K562 (cell line): ENCODE measurements around the gene PCYT1A. TPM values are rescaled to one million over a fixed set of nuclear protein-coding genes. Genes with fewer than 3 reads are reported as not detected.
A peak's percentile ranks its signal among the peaks of the same experiment; 100 is the strongest.

Experiments used
- ATAC-seq: fragments of 200-7000 bp; cut with Tn5 transposase; 3 replicates; pipeline ENCODE4 v1.9.1; 2020; ENCODE audit warnings: moderate library complexity
- BruUV-seq: library from RNA; stranded (reverse); fragments of 400-500 nt; replicated peaks from 2 replicates; lab custom pipeline; 2021; lab: Mats Ljungman, UMichigan
- CTCF ChIA-PET: fragments of 300-600 bp; formaldehyde crosslinking; extraction: SDS; loops from one replicate; lab custom pipeline; 2021; ENCODE audit warnings: low intra/inter-chr PET ratio; lab: Yijun Ruan, JAX
- POLR2A ChIA-PET: fragments of 300-600, 350-650 bp; sonication (Branson Sonifier 250); formaldehyde crosslinking; extraction: SDS; loops from one replicate; lab custom pipeline; 2021; ENCODE audit warnings: antibody characterized with exemption, inconsistent platforms; lab: Yijun Ruan, JAX
- DNase-seq, 4 experiments: peaks; one replicate each; pipeline versions ENCODE4 v3.0.0 to v3.0.0-alpha.2; 2011 to 2018; ENCODE audit warnings: low spot score in 3 of 4, mixed read lengths in 3 of 4; ENCODE audit errors: extremely low read depth in 1 of 4
- FAIRE-seq: peaks from 2 replicates; lab custom pipeline; 2011; peaks lifted over from hg19 to GRCh38; lab: Jason Lieb, UNC
- H2AFZ ChIP-seq: 2 replicates; pipeline ENCODE4 v1.6.0; 2011; ENCODE audit warnings: low read depth, low read length, control low read depth, inconsistent platforms
- H3K27ac ChIP-seq: fragments of 200-600 bp; 3 replicates; pipeline ENCODE4 v1.8.0; 2011; ENCODE audit warnings: low read depth, mild to moderate bottlenecking, control low read depth, inconsistent platforms, low read length, moderate library complexity, mixed read lengths; ENCODE audit errors: extremely low read depth
- H3K27me3 ChIP-seq, 2 experiments: fragments of 300-600 bp in 1 of 2; 2 replicates in 1 of 2; 3 replicates in 1 of 2; pipeline versions ENCODE4 v1.6.0 to v1.8.0; 2011; ENCODE audit warnings: inconsistent platforms in 2 of 2, low read length in 2 of 2, mild to moderate bottlenecking in 1 of 2, mixed read lengths in 1 of 2, moderate library complexity in 1 of 2; ENCODE audit not compliant: control insufficient read depth in 2 of 2, insufficient read depth in 2 of 2
- H3K36me3 ChIP-seq: fragments of 300-600 bp; 3 replicates; pipeline ENCODE4 v1.8.0; 2011; ENCODE audit warnings: mild to moderate bottlenecking, low read length, inconsistent platforms; ENCODE audit not compliant: control insufficient read depth, insufficient read depth
- H3K4me1 ChIP-seq, 2 experiments: fragments of 200-600 bp in 1 of 2; replicated peaks in 1 of 2; 2 replicates in 1 of 2; 3 replicates in 1 of 2; pipeline versions ENCODE4 v1.5.1 to v1.8.0; 2011; ENCODE audit warnings: inconsistent platforms in 2 of 2, low read length in 2 of 2, mild to moderate bottlenecking in 1 of 2, mixed read lengths in 1 of 2, moderate library complexity in 1 of 2; ENCODE audit not compliant: control insufficient read depth in 2 of 2, insufficient read depth in 2 of 2
- H3K4me2 ChIP-seq: 2 replicates; pipeline ENCODE4 v1.6.1; 2011; ENCODE audit warnings: low read length, control low read depth, inconsistent platforms, mixed read lengths; ENCODE audit not compliant: insufficient read depth
- H3K4me3 ChIP-seq: fragments of 200-600 bp; sonication (generic), shearing (Covaris generic); 2 replicates; pipeline ENCODE4 v1.5.1; 2016; ENCODE audit warnings: control low read depth, inconsistent platforms
- H3K79me2 ChIP-seq: fragments of 200-600 bp; 3 replicates; pipeline ENCODE4 v1.8.0; 2011; ENCODE audit warnings: low read length, inconsistent platforms; ENCODE audit not compliant: control insufficient read depth, insufficient read depth
- H3K9ac ChIP-seq, 2 experiments: 2 replicates each; pipeline versions ENCODE4 v1.6.0 to v1.6.1; 2011; ENCODE audit warnings: low read depth in 2 of 2, low read length in 2 of 2, control low read depth in 1 of 2, inconsistent platforms in 1 of 2, mild to moderate bottlenecking in 1 of 2, mixed read lengths in 1 of 2; ENCODE audit not compliant: insufficient read depth in 1 of 2
- H3K9me1 ChIP-seq: one replicate; pipeline ENCODE4 v1.6.0; 2011; ENCODE audit warnings: inconsistent platforms, mild to moderate bottlenecking, low read length, moderate library complexity; ENCODE audit not compliant: control insufficient read depth, insufficient read depth
- H3K9me3 ChIP-seq: replicated peaks from 2 replicates; pipeline ENCODE4 v1.5.1; 2011; ENCODE audit warnings: low read depth, low read length, inconsistent platforms; ENCODE audit not compliant: control insufficient read depth, insufficient read depth
- H4K20me1 ChIP-seq: replicated peaks from 2 replicates; pipeline ENCODE4 v1.6.1; 2011; ENCODE audit warnings: low read length, inconsistent platforms, mixed read lengths; ENCODE audit not compliant: control insufficient read depth, insufficient read depth
- ATF1 ChIP-seq, 2 experiments: fragments of 450-650 bp in 1 of 2; IDR thresholded peaks; 2 replicates each; pipeline ENCODE4 v1.6.1; 2016; ENCODE audit warnings: missing compliant biosample characterization in 1 of 2, missing genetic modification characterization in 1 of 2
- CBFA2T2 ChIP-seq: fragments of 450-650 bp; conservative IDR thresholded peaks from 2 replicates; pipeline ENCODE4 v1.6.1; 2017; ENCODE audit warnings: mild to moderate bottlenecking
- CGGBP1 ChIP-seq: fragments of 250-450 bp; sonication (Bioruptor Pico); IDR thresholded peaks from 2 replicates; pipeline ENCODE4 v1.9.0; 2021; ENCODE audit warnings: mild to moderate bottlenecking
- CTBP1 ChIP-seq: fragments of 450-650 bp; IDR thresholded peaks from 2 replicates; pipeline ENCODE4 v1.6.1; 2016; ENCODE audit warnings: borderline replicate concordance
- MXI1 ChIP-seq: IDR thresholded peaks from 2 replicates; pipeline ENCODE4 v1.6.1; 2011; ENCODE audit warnings: low read depth, mild to moderate bottlenecking, improper control_type of control experiment, low read length
- RB1 ChIP-seq: fragments of 450-650 bp; IDR thresholded peaks from 2 replicates; pipeline ENCODE4 v1.6.1; 2017; ENCODE audit warnings: low read depth, mild to moderate bottlenecking
- TEAD1 ChIP-seq, 2 experiments: fragments of 450-650 bp in 1 of 2; sonication (generic) in 1 of 2; formaldehyde crosslinking; IDR thresholded peaks; 2 replicates each; pipeline versions ENCODE4 v1.4.0 to v1.8.0; 2020 to 2022; ENCODE audit warnings: mild to moderate bottlenecking in 2 of 2, missing genetic modification reagents in 1 of 2
- ZBTB40 ChIP-seq, 2 experiments: fragments of 450-650 bp in 1 of 2; sonication (generic) in 1 of 2; formaldehyde crosslinking in 1 of 2; IDR thresholded peaks; 2 replicates each; pipeline versions ENCODE4 v1.7.1 to v1.9.0; 2016 to 2022; ENCODE audit warnings: inconsistent platforms in 1 of 2, mild to moderate bottlenecking in 1 of 2, missing genetic modification reagents in 1 of 2
- ZNF347 ChIP-seq: fragments of 450-650 bp; formaldehyde crosslinking; IDR thresholded peaks from 2 replicates; pipeline ENCODE4 v1.4.0; 2020; ENCODE audit warnings: low read depth, mild to moderate bottlenecking, moderate library complexity
- WGBS: fragments of 100-300 bp; shearing (Covaris generic); methylation state at CpG from one replicate; pipeline ENCODE4 v1.1.6; 2016; ENCODE audit warnings: low coverage, mixed read lengths; ENCODE audit not compliant: insufficient coverage; ENCODE audit errors: missing lambda C conversion rate; 5-methylcytosine and 5-hydroxymethylcytosine counted together
- in situ Hi-C: fragments of 300-500 bp; cut with MboI; formaldehyde crosslinking; loops from 4 replicates; pipeline ENCODE4 v1.15.0; 2018; ENCODE audit warnings: inconsistent platforms, mixed read lengths
- intact Hi-C: fragments of 100-400 bp; cut with micrococcal nuclease; formaldehyde crosslinking; loops from 2 replicates; pipeline ENCODE4 v1.14.2; 2022
- polyA plus RNA-seq, 8 experiments: library from polyadenylated mRNA; depleted of rRNA in 4 of 8; stranded (reverse) in 5 of 8; unstranded in 3 of 8; fragments of >200 nt; fragmentation: Nextera tagmentation in 2 of 8; fragmentation: Illumina TruSeq in 1 of 8; extraction: Ambion mirVana in 2 of 8; extraction: Trizol in 1 of 8; gene quantifications; 2 replicates each; pipeline versions ENCODE4 v1.2.1 to v1.2.3, GENCODE V29; 2011 to 2014; ENCODE audit warnings: inconsistent platforms in 1 of 8, missing spikeins in 1 of 8
- total RNA-seq, 7 experiments: library from RNA; depleted of rRNA in 6 of 7; stranded (reverse); fragments of >200 nt in 6 of 7; fragmentation: Illumina TruSeq in 2 of 7; extraction: Trizol in 2 of 7; gene quantifications; 2 replicates each; pipeline versions ENCODE4 v1.2.1 to v1.2.3, GENCODE V29; 2011 to 2021; ENCODE audit warnings: low replicate concordance in 1 of 7

Gene PCYT1A
- total and polyA plus RNA-seq, 9 of the 15 experiments (the other 6 are each of a cell fraction or from before 2014, with no cell fraction given) = 13.4 to 62.8 (median 49.4) TPM

GRCh38 chr3:196336319-196337145 is 49.0 kb upstream of the PCYT1A start:
- CTCF ChIA-PET = no interaction called here
- POLR2A ChIA-PET = interaction anchor here (0.5 to 3.4 kb wide), 15 partner anchors 8 to 1548 kb away, joined by 3 to 51 read pairs (median 9); partner anchors contain the start of genes DYNLT2B and PCYT1A
- BruUV-seq = no TSS peak
- Histone ChIP-seq H3K9me3 (no peaks in the 10 kb centered on the region), H3K79me2 (peaks cover 76% of the 10 kb centered on the region), H3K36me3 (peaks cover 12% of the 10 kb centered on the region; the same call in 2 of the 3 replicates), H3K4me2 (peak overlapping the region; percentile 100), H4K20me1 (no peaks in the 10 kb centered on the region), H3K4me3 (peak overlapping the region; percentile 54), H3K27me3 (no peaks in the 10 kb centered on the region), H3K9ac (peak overlapping the region; percentile 93 to 94; a peak in 3 of 4 replicates), H3K27ac (peak overlapping the region; percentile 100), H2AFZ (peak overlapping the region; percentile 73), H3K9me1 (no peaks in the 10 kb centered on the region), H3K4me1 (peaks cover 12 to 26% of the 10 kb centered on the region in 2 experiments)
- in situ Hi-C loops = no loop called here
- peak; percentile 24 to 73 (median 42) for DNase-seq
- 8% methylated on average over 16 of the region's 17 CpGs for WGBS
- FAIRE-seq = peak; percentile 70
- peak; percentile 43 for ATAC-seq
- intact Hi-C loops = loop anchor here (2.0 to 5.0 kb wide), 5 partner anchors 58 to 181 kb away; partner anchors contain the start of genes RNF168, SMCO1 and UBXN7
- no peak for TF ChIP-seq ZNF347 (CRISPR knock-in tag)
- TF ChIP-seq ATF1 (CRISPR knock-in tag; IDR thresholded peaks at IDR 0.05) = no peak
- TF ChIP-seq ATF1 (tag; IDR thresholded peaks at IDR 0.05) = peak; percentile 41; the same call in 1 of the 2 replicates
- TF ChIP-seq RB1 = 0 out of 2 replicates have a peak, but pooled peaks have one; percentile 33
- TF ChIP-seq TEAD1 (CRISPR knock-in tag; IDR thresholded peaks at IDR 0.05) = peak in 1 of 2 experiments; percentile 56; a peak in 1 of 4 replicates
- peak; percentile 59; the same call in 1 of the 2 replicates for TF ChIP-seq ZBTB40 (IDR thresholded peaks at IDR 0.05)
- no peak for TF ChIP-seq ZBTB40 (CRISPR knock-in tag; IDR thresholded peaks at IDR 0.05)
- TF ChIP-seq CBFA2T2 = no peak
- no peak for TF ChIP-seq MXI1
- 0 out of 2 replicates have a peak, but pooled peaks have one; percentile 10 for TF ChIP-seq CTBP1
- TF ChIP-seq CGGBP1 (CRISPR knock-in tag) = no peak
